T-helper 17 cell (primary cell): ENCODE measurements around the gene TMED5. TPM values are rescaled to one million over a fixed set of nuclear protein-coding genes. Genes with fewer than 3 reads are reported as not detected.
"Not testable (repeated sequence)": the region's sequence is repeated elsewhere in the genome, so short reads cannot be mapped to it uniquely, and the experiment has no call there.

Experiments used
- ATAC-seq: fragments of 150-1000 bp; cut with Tn5 transposase; 2 replicates; pipeline ENCODE4 v1.10.0; 2021; ENCODE audit warnings: mild to moderate bottlenecking, moderate library complexity
- DNase-seq, 3 donors: peaks; one replicate each; pipeline versions ENCODE4 v3.0.0 to v3.0.0-alpha.2; 2020 to 2021
- H3K9me3 ChIP-seq: one replicate; pipeline ENCODE4 v1.7.0; 2013; ENCODE audit warnings: low read length, mild to moderate bottlenecking; ENCODE audit not compliant: control insufficient read depth, poor library complexity, severe bottlenecking
- H3K27ac Mint-ChIP-seq: one replicate; pipeline ENCODE4 v1.8.0; 2022; ENCODE audit warnings: mild to moderate bottlenecking, moderate library complexity, mixed read lengths
- H3K27me3 Mint-ChIP-seq: one replicate; pipeline ENCODE4 v1.8.0; 2022; ENCODE audit warnings: mixed read lengths
- H3K36me3 Mint-ChIP-seq: one replicate; pipeline ENCODE4 v1.8.0; 2022; ENCODE audit warnings: low read depth, mixed read lengths
- H3K4me1 Mint-ChIP-seq: one replicate; pipeline ENCODE4 v1.8.0; 2022; ENCODE audit warnings: mild to moderate bottlenecking, mixed read lengths
- H3K4me3 Mint-ChIP-seq: one replicate; pipeline ENCODE4 v1.8.0; 2022; ENCODE audit warnings: mild to moderate bottlenecking, moderate library complexity, mixed read lengths
- total RNA-seq, 4 donors: library from RNA in 2 of 4; stranded (reverse) in 2 of 4; gene quantifications; one replicate each; pipeline ENCODE4 v1.2.3 and lab custom pipeline; 2022 to 2026

TMED5 gene
- total RNA-seq, 2 donors from 2014 or later = 47.6 to 55.1 TPM

DNA sequence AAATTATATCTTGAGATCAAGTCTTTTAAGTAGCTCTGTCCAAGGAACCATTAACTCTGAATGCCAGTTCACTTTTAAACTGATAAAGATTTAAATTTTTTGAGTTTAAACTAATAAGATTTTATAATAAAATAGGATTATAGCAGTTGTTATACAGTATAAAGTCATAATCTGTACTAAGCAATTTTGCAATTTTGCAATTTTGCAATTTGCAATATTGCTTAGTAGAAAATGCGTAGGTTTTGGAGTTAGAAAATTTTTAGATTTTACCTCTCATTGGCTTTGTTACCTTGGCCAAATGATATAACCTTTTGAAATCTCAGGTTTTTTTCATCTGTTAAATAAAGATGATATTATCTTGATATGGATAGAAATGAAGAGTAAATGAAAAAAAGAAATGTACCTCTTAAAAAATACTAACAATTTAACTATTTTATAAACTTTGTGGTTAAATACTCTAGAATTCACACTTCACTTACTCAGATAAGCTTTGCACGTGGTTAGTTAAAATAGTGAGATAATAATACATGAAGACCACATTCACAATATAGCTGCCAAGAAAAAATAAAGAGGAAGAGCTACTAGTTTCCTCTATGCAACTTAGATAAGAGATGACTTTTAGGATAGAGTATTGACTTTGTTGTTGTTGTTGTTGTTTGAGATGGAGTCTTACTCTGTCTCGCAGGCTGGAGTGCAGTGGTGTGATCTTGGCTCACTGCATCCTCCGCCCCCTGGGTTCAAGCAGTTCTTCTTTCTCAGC, 14.2 kb upstream of the TMED5 start:
- H3K9me3 ChIP-seq = no peaks in the 10 kb centered on the region
- no peak for DNase-seq
- no peak for ATAC-seq
- Mint-ChIP-seq H3K4me1 (peaks cover 5% of the 10 kb centered on the region), H3K36me3 (peaks cover 4% of the 10 kb centered on the region), H3K27ac (no peak overlapping the region), H3K4me3 (no peak overlapping the region), H3K27me3 (no peaks in the 10 kb centered on the region)

DNA sequence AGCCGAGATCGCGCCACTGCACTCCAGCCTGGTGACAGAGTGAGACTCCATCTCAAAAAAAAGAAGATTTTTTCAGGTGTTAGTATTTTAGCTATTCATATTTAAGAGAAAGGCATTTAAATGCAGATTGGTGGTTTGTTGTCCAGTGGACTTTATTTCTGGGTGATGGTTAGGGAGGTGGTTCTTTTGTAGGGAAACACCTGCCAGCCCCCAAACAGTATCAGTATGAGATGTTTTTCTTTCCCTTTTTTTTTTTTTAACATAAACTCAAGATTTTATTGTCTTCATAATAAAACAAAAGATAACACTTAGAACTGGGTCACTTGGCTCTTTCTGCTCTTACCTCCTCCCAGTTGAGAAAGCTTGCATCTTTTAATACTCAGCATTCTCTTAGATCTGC, 10.2 kb upstream of the TMED5 start:
- DNase-seq = no peak
- no peaks in the 10 kb centered on the region for H3K9me3 ChIP-seq
- Mint-ChIP-seq H3K36me3 (peaks cover 3% of the 10 kb centered on the region), H3K4me1 (peaks cover 7% of the 10 kb centered on the region), H3K27ac (no peak overlapping the region), H3K27me3 (no peaks in the 10 kb centered on the region), H3K4me3 (no peak overlapping the region)
- no peak for ATAC-seq

DNA sequence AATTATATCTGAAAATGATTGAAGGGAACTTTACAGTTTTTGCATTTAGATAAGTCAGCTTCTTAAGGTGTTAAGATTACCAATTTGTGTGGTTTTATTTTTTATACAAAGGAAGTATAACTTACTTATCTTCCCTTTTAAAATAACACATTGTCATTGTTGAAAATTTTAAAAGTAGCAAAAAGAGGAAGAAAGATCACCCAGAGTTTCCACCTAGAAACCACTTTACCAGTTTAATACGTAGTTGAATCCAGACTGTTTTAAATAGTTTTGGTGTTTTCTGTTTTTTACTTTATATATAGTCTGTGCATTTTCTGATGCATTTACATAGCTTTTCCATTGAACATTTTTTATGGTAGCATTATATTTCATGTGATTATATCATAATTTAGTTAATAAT, 6.5 kb upstream of the TMED5 start:
- H3K27ac Mint-ChIP-seq = no peak overlapping the region

DNA sequence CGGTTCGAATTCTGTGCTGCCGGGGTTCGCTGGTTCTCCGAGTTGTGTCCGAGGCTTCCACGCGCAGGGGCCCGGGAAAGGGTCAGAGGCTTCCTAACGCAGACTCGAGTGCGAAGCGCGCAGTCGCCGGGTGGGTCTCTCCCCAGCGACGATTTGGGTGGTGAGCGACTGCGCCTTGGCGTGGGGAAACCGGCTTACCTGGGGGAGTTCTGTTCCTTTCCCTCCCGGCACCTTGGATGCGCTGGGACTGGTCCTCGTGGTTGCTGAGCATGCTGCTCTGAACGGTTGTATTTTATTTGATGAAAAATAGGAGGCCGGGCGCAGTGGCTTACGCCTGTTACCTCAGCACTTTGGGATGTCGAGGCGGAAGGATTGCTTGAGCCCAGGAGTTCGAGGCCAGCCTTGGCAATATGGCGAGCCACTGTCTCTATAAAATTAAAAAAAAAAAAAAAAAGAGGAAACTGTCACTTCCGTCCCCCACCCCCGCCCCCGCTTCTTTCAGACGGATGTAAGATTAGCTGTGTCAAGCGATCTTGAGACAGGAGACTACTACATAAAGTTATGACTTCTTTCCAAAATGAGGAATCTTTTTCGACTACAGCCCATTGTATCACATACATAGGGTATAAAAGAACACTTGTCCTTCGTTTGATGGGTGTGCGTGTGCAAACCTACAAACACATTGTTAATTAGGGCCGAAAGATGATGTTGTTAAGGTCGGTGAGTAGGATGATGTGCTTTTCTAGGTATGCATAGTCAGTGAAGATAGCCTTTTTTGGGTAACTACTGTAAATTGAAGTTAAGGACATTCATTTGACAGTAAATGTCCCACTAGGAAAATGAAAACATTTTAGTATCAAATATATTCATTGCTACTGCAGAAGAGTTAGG, 755 bp upstream of the TMED5 start, which contains the start of gene CCDC18:
TSS of gene CCDC18 (plus strand) at position 2 of the 891 bp plus-strand sequence. CDS start 2,638 bp downstream, outside the sequence.
- peaks cover 4% of the 10 kb centered on the region for H3K36me3 Mint-ChIP-seq
- H3K4me1 Mint-ChIP-seq = peaks cover 40% of the 10 kb centered on the region
- DNase-seq (peak in 2 of 3 donors; percentile 43 to 53), ATAC-seq (peak; percentile 48)
- peak within 1 kb of the TSS; percentile 99 for H3K4me3 Mint-ChIP-seq
- no peaks in the 10 kb centered on the region for H3K27me3 Mint-ChIP-seq
- no peaks in the 10 kb centered on the region for H3K9me3 ChIP-seq
- H3K27ac Mint-ChIP-seq = peak within 1 kb of the TSS; percentile 98

More for the DNA sequence above, 6.5 kb upstream of the TMED5 start:
- peaks cover 5% of the 10 kb centered on the region for H3K36me3 Mint-ChIP-seq
- H3K9me3 ChIP-seq = no peaks in the 10 kb centered on the region
- ATAC-seq = no peak
- H3K4me3 Mint-ChIP-seq = no peak overlapping the region
- H3K4me1 Mint-ChIP-seq = peaks cover 21% of the 10 kb centered on the region
- H3K27me3 Mint-ChIP-seq = no peaks in the 10 kb centered on the region
- no peak for DNase-seq

DNA sequence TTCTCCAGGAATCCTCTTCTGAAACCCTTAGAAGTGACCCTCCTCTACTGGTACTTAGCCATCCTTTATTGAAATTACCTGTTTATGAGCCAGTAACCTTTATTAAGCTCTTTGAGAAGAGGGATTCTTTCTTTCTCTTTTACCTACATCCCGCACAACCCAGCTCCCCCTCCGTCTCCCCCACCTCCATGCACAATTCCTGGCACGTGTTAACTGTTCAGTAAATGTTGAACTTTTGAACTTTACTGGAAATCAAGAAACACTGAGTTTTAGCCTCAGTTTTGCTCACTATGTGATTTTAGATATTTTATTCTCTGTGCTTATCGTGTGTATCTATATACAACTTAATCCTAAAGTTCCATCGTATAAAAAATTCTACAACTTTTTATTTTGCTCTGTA, 1.8 kb downstream of the TMED5 start:
- DNase-seq = no peak
- ATAC-seq = no peak
- Mint-ChIP-seq H3K27ac (peak overlapping the region; percentile 98), H3K4me3 (peak overlapping the region; percentile 99), H3K4me1 (peaks cover 38% of the 10 kb centered on the region), H3K36me3 (peaks cover 7% of the 10 kb centered on the region), H3K27me3 (no peaks in the 10 kb centered on the region)
- H3K9me3 ChIP-seq = no peaks in the 10 kb centered on the region

DNA sequence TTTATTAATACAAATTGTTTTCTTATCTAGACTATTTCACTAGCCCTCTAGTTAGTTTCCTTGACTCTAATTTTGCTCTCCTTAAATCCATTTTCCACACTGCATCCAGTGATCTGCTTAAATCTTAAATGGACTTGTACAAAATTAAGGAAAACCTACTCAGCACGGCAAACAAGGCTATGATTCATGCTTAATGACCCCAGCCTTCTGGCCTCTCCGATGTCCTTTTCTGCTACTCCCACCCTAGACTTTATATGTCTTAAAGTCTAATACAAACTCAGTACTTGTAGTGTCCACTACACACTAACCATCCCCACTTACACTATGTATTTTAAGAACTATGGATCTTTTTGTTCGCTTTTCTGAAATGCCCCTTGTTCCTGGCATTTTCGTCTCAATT, 2.2 kb downstream of the TMED5 start:
- ATAC-seq (no peak), DNase-seq (no peak)
- Mint-ChIP-seq H3K27ac (peak overlapping the region; percentile 98), H3K4me1 (peaks cover 38% of the 10 kb centered on the region), H3K4me3 (peak overlapping the region; percentile 99), H3K27me3 (no peaks in the 10 kb centered on the region), H3K36me3 (peaks cover 7% of the 10 kb centered on the region)
- no peaks in the 10 kb centered on the region for H3K9me3 ChIP-seq

DNA sequence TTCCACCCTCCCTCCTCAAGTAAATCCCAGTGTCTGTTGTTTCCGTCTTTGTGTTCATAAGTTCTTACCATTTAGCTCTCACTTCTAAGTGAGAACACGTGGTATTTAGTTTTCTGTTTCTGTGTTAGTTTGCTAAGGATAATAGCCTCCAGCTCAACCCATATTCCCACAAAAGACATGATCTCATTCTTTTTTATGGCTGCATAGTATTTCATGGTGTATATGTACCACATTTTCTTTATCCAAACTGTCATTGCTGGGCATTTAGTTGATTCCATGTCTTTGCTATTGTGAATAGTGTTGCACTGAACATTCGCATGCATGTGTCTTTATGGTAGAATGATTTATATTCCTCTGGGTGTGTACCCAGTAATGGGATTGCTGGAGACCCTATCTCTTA, 5.6 kb downstream of the TMED5 start:
- not testable (repeated sequence) for DNase-seq, H3K4me3 Mint-ChIP-seq, ATAC-seq, H3K27ac Mint-ChIP-seq, H3K36me3 Mint-ChIP-seq, H3K27me3 Mint-ChIP-seq, H3K9me3 ChIP-seq
- peaks cover 54% of the 10 kb centered on the region for H3K4me1 Mint-ChIP-seq

DNA sequence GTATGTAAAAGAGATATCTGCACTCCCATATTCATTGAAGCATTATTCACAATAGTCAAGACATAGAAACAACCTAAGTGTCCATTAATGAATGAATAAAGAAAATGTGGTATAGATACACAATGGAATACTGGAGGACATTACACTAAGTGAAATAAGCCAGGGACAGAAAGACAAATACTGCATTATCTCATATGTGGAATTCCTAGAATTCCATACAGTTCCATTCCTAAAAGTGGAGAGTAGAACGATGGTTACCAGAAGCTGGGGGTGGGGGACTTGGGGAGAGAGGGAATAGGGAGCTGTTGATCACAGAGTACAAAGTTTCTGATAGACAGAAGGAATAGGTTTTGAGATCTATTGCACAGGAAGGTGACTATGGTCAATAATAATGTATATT, 7.4 kb downstream of the TMED5 start:
- no peak for DNase-seq
- peak overlapping the region; percentile 71 for H3K4me3 Mint-ChIP-seq

DNA sequence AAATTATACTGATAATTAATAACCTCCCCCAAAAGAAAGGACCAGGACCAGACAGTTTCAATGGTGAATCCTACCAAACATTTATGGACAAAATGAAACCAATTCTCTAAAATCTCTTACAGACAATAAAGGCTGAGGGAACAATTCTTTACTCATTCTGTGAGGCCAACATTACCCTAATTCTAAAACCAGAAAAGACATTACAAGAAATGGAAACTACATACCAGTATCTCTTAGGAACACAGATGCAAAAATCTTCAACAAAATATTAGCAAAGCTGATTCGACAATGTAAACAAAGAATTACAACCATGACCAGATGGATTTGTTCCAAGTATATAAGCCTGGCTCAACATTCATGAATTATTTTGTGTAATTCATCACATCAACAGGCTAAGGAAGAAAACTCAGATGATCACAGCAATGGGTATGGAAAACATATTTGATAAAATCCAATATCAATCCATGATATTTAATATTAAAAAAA, 8.6 kb downstream of the TMED5 start:
- peaks cover 45% of the 10 kb centered on the region for H3K4me1 Mint-ChIP-seq
- peak overlapping the region; percentile 89 for H3K4me3 Mint-ChIP-seq
- peaks cover 7% of the 10 kb centered on the region for H3K36me3 Mint-ChIP-seq
- DNase-seq (no peak), ATAC-seq (no peak)
- no peaks in the 10 kb centered on the region for H3K27me3 Mint-ChIP-seq
- H3K27ac Mint-ChIP-seq = peak overlapping the region; percentile 79
- H3K9me3 ChIP-seq = no peaks in the 10 kb centered on the region

More for the DNA sequence above, 7.4 kb downstream of the TMED5 start:
- Mint-ChIP-seq H3K36me3 (peaks cover 7% of the 10 kb centered on the region), H3K4me1 (peaks cover 46% of the 10 kb centered on the region), H3K27ac (no peak overlapping the region), H3K27me3 (no peaks in the 10 kb centered on the region)
- H3K9me3 ChIP-seq = no peaks in the 10 kb centered on the region
- no peak for ATAC-seq

DNA sequence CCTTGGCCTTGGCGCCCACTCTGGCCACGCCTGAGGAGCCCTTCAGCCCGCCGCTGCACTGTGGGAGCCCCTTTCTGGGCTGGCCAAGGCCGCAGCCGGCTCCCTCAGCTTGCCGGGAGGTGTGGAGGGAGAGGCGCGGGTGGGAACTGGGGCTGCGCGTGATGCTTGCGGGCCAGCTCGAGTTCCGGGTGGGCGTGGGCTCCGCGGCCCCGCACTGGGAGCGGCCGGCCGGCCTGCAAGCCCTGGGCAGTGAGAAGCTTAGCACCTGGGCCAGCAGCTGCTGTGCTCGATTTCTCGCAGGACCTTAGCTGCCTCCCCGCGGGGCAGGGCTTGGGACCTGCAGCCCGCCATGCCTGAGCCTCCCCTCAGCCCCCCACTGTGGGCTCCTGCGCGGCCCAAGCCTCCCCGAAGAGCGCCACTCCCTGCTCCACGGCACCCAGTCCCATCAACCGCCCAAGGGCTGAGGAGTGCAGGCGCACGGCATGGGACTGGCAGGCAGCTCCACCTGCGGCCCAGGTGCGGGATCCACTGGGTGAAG, 10.0 kb downstream of the TMED5 start:
- DNase-seq, H3K9me3 ChIP-seq, H3K27me3 Mint-ChIP-seq, ATAC-seq, H3K27ac Mint-ChIP-seq, H3K36me3 Mint-ChIP-seq, H3K4me3 Mint-ChIP-seq: not testable (repeated sequence)
- peaks cover 44% of the 10 kb centered on the region for H3K4me1 Mint-ChIP-seq

DNA sequence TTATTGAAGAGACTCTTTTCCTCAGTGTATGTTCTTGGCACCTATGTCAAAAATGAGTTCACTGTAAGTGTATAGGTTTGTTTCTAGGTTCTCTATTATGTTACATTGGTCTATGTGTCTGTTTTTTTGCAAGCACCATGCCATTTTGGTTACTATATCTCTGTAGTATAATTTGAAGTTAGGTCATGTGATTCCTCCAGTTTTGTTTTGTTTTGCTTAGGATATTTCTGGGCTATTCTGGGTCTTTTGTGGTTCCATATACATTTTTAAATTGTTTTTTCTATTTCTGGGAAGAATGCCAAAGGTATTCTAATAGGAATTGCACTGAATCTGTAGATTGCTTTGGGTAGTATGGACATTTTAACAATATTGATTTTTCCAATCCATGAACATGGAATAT, 13.2 kb downstream of the TMED5 start:
- ATAC-seq (no peak), DNase-seq (no peak)
- Mint-ChIP-seq H3K27me3 (no peaks in the 10 kb centered on the region), H3K4me1 (peaks cover 42% of the 10 kb centered on the region), H3K36me3 (peaks cover 3% of the 10 kb centered on the region), H3K4me3 (no peak overlapping the region), H3K27ac (peak overlapping the region; percentile 1)
- no peaks in the 10 kb centered on the region for H3K9me3 ChIP-seq

DNA sequence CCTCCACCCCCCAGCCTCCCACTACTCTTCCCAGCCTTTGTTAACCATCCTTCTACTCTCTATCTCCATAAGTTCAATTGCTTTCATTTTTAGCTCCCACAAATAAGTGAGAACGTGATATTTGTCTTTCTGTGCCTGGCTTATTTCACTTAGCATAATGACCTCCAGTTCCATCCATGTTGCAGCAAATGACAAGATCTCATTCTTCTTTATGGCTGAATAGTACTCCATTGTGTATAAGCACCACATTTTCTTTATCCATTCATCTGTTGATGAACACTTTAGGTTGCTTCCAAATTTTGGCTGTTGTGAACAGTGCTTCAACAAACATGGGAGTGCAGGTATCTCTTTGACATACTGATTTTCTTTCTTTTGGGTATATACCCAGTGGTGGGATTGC, 14.3 kb downstream of the TMED5 start:
- H3K4me3 Mint-ChIP-seq, H3K9me3 ChIP-seq, H3K27ac Mint-ChIP-seq, DNase-seq, H3K27me3 Mint-ChIP-seq, H3K36me3 Mint-ChIP-seq, ATAC-seq: not testable (repeated sequence)
- H3K4me1 Mint-ChIP-seq = peaks cover 37% of the 10 kb centered on the region

DNA sequence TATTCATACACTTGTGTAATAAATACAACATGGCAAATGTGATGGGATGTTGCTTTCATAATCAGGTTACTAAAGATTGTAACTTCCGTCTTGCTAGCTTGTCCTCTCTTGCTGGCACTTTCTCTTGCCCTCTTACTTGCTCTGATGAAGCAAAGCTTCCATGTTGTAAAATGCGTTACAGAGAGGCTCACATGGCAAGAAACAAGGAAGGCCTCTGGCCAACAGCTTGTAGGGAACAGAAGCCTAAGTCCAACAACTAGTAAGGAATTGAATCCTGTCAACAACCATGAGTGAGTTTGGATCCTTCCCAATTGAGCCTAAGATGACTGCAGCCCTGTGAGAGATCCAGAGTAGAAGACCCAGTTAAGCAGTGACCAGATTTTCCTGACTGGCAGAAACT, 15.4 kb downstream of the TMED5 start:
- Mint-ChIP-seq H3K36me3 (peaks cover 3% of the 10 kb centered on the region), H3K27me3 (no peaks in the 10 kb centered on the region), H3K4me1 (peaks cover 34% of the 10 kb centered on the region), H3K27ac (peak overlapping the region; percentile 48), H3K4me3 (no peak overlapping the region)
- no peak for DNase-seq
- no peaks in the 10 kb centered on the region for H3K9me3 ChIP-seq
- ATAC-seq = no peak
